ENCODE measurements around the gene SYNPO2.

The SYNPO2 gene

DNA sequence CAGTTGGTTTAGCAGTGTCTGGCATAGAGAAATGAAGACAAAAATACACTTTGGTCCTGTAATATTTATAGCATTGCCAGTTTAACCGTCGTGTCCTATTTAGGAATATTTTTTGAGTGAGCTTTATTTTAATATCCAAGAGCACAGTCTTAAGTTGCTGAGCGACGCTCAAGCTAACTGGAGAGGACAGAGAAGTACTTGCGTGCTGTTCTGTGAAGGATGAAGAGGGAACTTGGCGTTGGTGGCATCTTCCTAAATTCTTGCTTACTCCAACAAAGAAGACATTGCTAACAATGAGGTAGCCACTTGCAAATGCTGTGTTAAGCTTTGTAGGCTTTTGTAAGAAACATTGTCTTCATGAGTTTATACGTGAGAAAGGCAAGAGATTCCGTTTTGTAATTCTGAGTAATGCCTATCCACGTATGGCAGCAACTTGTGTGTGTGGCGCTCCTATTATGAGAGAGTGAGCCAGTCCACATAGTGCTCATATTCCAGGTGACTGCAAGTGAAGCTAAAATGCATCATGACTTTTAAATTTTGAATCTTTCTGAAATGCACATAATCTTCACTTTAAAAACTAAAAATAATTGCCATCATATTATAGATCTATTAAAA lies 50.6 kb downstream of the SYNPO2 start:
- H3K27me3 ChIP-seq (ENCODE audit: insufficient read depth, low read length, poor library complexity, severe bottlenecking) = no peaks in the 10 kb centered on the region
- H3K9me3 ChIP-seq (ENCODE audit: insufficient read depth, low read depth, low read length) = no peaks in the 10 kb centered on the region
- peaks cover 4% of the 10 kb centered on the region for H3K4me1 ChIP-seq (ENCODE audit: insufficient read depth, low read length, poor library complexity, severe bottlenecking)
- no peaks in the 10 kb centered on the region for H3K36me3 ChIP-seq (ENCODE audit: insufficient read depth, low read length)
- H3K4me3 ChIP-seq (ENCODE audit: low read length, poor library complexity, severe bottlenecking) = no peak overlapping the region
- no peak overlapping the region for H2AFZ ChIP-seq (ENCODE audit: low read length)
- no peaks in the 10 kb centered on the region for H4K20me1 ChIP-seq (ENCODE audit: insufficient read depth, low read length, poor library complexity, severe bottlenecking)
- no peak overlapping the region for H3K4me2 ChIP-seq (ENCODE audit: low read depth, low read length, poor library complexity, severe bottlenecking)
- H3K9ac ChIP-seq (ENCODE audit: low read depth, low read length, poor library complexity, severe bottlenecking) = no peak overlapping the region
- TF ChIP-seq, protein P1, sequence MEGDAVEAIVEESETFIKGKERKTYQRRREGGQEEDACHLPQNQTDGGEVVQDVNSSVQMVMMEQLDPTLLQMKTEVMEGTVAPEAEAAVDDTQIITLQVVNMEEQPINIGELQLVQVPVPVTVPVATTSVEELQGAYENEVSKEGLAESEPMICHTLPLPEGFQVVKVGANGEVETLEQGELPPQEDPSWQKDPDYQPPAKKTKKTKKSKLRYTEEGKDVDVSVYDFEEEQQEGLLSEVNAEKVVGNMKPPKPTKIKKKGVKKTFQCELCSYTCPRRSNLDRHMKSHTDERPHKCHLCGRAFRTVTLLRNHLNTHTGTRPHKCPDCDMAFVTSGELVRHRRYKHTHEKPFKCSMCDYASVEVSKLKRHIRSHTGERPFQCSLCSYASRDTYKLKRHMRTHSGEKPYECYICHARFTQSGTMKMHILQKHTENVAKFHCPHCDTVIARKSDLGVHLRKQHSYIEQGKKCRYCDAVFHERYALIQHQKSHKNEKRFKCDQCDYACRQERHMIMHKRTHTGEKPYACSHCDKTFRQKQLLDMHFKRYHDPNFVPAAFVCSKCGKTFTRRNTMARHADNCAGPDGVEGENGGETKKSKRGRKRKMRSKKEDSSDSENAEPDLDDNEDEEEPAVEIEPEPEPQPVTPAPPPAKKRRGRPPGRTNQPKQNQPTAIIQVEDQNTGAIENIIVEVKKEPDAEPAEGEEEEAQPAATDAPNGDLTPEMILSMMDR (conservative IDR thresholded peaks at IDR 0.05; ENCODE audit: low read length) = no peak
- TF ChIP-seq EZH2phosphoT487 (IDR thresholded peaks at IDR 0.05; ENCODE audit: borderline replicate concordance) = no peak
- no peaks in the 10 kb centered on the region for H3F3A ChIP-seq (ENCODE audit: low read depth)
- H3K79me2 ChIP-seq (ENCODE audit: insufficient read depth, low read length) = no peaks in the 10 kb centered on the region
- H3K9me2 ChIP-seq (replicated peaks; ENCODE audit: low read depth, low read length) = no peaks in the 10 kb centered on the region

DNA sequence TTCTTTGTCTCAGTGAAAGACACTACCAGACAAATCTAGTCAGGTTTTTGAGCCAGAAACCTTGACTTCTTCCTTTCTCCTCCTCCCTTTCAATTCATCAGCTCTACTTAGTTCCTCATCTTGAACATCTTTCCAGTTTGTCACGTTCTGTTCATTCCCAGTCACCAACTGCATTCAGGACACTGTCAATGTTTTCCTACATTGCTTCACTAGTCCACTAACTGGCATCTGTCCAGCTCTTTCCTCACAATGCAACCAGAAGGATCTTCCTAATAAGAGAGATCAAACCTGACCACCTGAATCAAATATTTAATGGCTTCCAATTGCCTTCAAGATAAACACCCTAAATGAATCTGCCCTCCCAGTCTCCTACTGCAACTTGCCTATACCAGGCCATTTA lies 52.5 kb downstream of the SYNPO2 start:
- Histone ChIP-seq H4K20me1 (ENCODE audit: insufficient read depth, low read length, poor library complexity, severe bottlenecking) (no peaks in the 10 kb centered on the region), H3K4me3 (ENCODE audit: low read length, poor library complexity, severe bottlenecking) (no peak overlapping the region)

DNA sequence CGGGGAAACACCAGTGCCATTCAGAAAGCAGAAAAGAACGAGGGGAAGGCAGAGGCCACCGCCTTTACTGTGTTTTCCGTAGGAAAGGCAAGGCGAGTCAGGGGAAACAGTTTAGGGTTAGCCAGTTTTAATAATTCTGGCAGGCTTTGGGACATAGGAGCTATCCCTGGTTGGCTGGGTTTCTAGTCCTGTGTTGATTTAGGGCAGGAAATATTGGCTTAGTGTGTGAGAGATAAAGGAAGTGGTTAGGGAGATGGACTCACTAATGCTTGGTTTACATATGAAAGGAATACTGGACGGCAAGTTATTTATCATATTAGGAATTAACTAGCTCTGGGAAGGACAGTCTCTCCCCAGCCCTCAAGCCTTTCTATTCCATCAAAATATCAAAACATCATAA lies 53.1 kb downstream of the SYNPO2 start:
- Histone ChIP-seq H3K4me3 (ENCODE audit: low read length, poor library complexity, severe bottlenecking) (no peak overlapping the region), H3K9me3 (ENCODE audit: insufficient read depth, low read depth, low read length) (no peaks in the 10 kb centered on the region), H3K36me3 (ENCODE audit: insufficient read depth, low read length) (no peaks in the 10 kb centered on the region), H3F3A (ENCODE audit: low read depth) (no peaks in the 10 kb centered on the region), H3K4me1 (ENCODE audit: insufficient read depth, low read length, poor library complexity, severe bottlenecking) (peaks cover 4% of the 10 kb centered on the region), H3K79me2 (ENCODE audit: insufficient read depth, low read length) (no peaks in the 10 kb centered on the region), H4K20me1 (ENCODE audit: insufficient read depth, low read length, poor library complexity, severe bottlenecking) (no peaks in the 10 kb centered on the region), H3K9me2 (replicated peaks; ENCODE audit: low read depth, low read length) (no peaks in the 10 kb centered on the region), H2AFZ (ENCODE audit: low read length) (no peak overlapping the region), H3K4me2 (ENCODE audit: low read depth, low read length, poor library complexity, severe bottlenecking) (no peak overlapping the region), H3K9ac (ENCODE audit: low read depth, low read length, poor library complexity, severe bottlenecking) (no peak overlapping the region), H3K27me3 (ENCODE audit: insufficient read depth, low read length, poor library complexity, severe bottlenecking) (no peaks in the 10 kb centered on the region)
- TF ChIP-seq EZH2phosphoT487 (IDR thresholded peaks at IDR 0.05; ENCODE audit: borderline replicate concordance) = no peak
- TF ChIP-seq, protein P1 (conservative IDR thresholded peaks at IDR 0.05; ENCODE audit: low read length) = no peak

More for the DNA sequence above, 52.5 kb downstream of the SYNPO2 start:
- Histone ChIP-seq H3K9me3 (ENCODE audit: insufficient read depth, low read depth, low read length) (no peaks in the 10 kb centered on the region), H3K36me3 (ENCODE audit: insufficient read depth, low read length) (no peaks in the 10 kb centered on the region), H3K4me2 (ENCODE audit: low read depth, low read length, poor library complexity, severe bottlenecking) (no peak overlapping the region), H3K9ac (ENCODE audit: low read depth, low read length, poor library complexity, severe bottlenecking) (no peak overlapping the region), H3K27me3 (ENCODE audit: insufficient read depth, low read length, poor library complexity, severe bottlenecking) (no peaks in the 10 kb centered on the region), H3K4me1 (ENCODE audit: insufficient read depth, low read length, poor library complexity, severe bottlenecking) (peaks cover 4% of the 10 kb centered on the region), H3F3A (ENCODE audit: low read depth) (no peaks in the 10 kb centered on the region), H3K9me2 (replicated peaks; ENCODE audit: low read depth, low read length) (no peaks in the 10 kb centered on the region), H2AFZ (ENCODE audit: low read length) (no peak overlapping the region), H3K79me2 (ENCODE audit: insufficient read depth, low read length) (no peaks in the 10 kb centered on the region)
- TF ChIP-seq, protein P1 (conservative IDR thresholded peaks at IDR 0.05; ENCODE audit: low read length) = no peak
- no peak for TF ChIP-seq EZH2phosphoT487 (IDR thresholded peaks at IDR 0.05; ENCODE audit: borderline replicate concordance)

Data from Loucy (cell line).